Esophagus squamous epithelium (tissue), 5 donors: Measurements from ENCODE around the gene KAT6B. TPM values are rescaled to one million over a fixed set of nuclear protein-coding genes. Genes with fewer than 3 reads are reported as not detected.

Source experiments
- DNase-seq: peaks from one replicate; lab custom pipeline; 2025; lab: John Stamatoyannopoulos, UW
- H3K27ac ChIP-seq, 4 donors: fragments of 200-600 bp; sonication (generic); one replicate each; pipeline ENCODE4 v1.5.1; 2016 to 2019; ENCODE audit warnings: mild to moderate bottlenecking in 1 of 4
- H3K27me3 ChIP-seq, 4 donors: fragments of 200-600 bp; sonication (generic); 1 replicate in 3 of 4; 2 replicates in 1 of 4; pipeline versions ENCODE4 v1.5.1 to v1.6.0; 2017 to 2021; ENCODE audit warnings: antibody characterized with exemption in 1 of 4
- H3K36me3 ChIP-seq, 3 donors: fragments of 200-600 bp; sonication (generic); one replicate each; pipeline ENCODE4 v1.5.1; 2016 to 2019
- H3K4me1 ChIP-seq, 3 donors: fragments of 200-600 bp; sonication (generic); one replicate each; pipeline ENCODE4 v1.5.1; 2017 to 2019
- H3K4me3 ChIP-seq, 4 donors: fragments of 200-600 bp; sonication (generic); 1 replicate in 3 of 4; 2 replicates in 1 of 4; pipeline ENCODE4 v1.5.1; 2016 to 2019; ENCODE audit warnings: mild to moderate bottlenecking in 2 of 4, moderate library complexity in 1 of 4
- H3K9me3 ChIP-seq, 3 donors: fragments of 200-600 bp; sonication (generic); one replicate each; pipeline ENCODE4 v1.5.1; 2016 to 2019
- POLR2A ChIP-seq, 4 donors: fragments of 450-650 bp; IDR thresholded peaks; one replicate each; pipeline ENCODE4 v1.6.1; 2017; ENCODE audit warnings: antibody characterized with exemption in 4 of 4, mild to moderate bottlenecking in 4 of 4, moderate library complexity in 3 of 4
- WGBS, 2 donors: methylation state at CpG; one replicate each; pipeline ENCODE4 v1.1.5; 2018; 5-methylcytosine and 5-hydroxymethylcytosine counted together
- intact Hi-C: fragments of 100-400 bp; cut with DNase I; formaldehyde crosslinking; loops from one replicate; pipeline ENCODE4 v1.15.0; 2022
- total RNA-seq, 4 donors: library from RNA; depleted of rRNA; stranded (reverse); fragments of >200 nt; gene quantifications; one replicate each; pipeline ENCODE4 v1.1.0, GENCODE V29; 2016
- TF ChIP-seq, protein P1 (sequence below), 6 experiments: fragments of 450-650 bp in 4 of 6; fragments of 200-600 bp in 2 of 6; sonication (generic) in 2 of 6; IDR thresholded peaks; one replicate each; pipeline ENCODE4 v1.5.1; 2016 to 2019; ENCODE audit warnings: antibody characterized with exemption in 6 of 6, mild to moderate bottlenecking in 4 of 6, moderate library complexity in 4 of 6
- donor health status: DM: yes; HTN: yes; CAD: no.

KAT6B gene
- total RNA-seq, 4 donors from 2014 or later = 13.1 to 48.8 (median 22.4) TPM

DNA sequence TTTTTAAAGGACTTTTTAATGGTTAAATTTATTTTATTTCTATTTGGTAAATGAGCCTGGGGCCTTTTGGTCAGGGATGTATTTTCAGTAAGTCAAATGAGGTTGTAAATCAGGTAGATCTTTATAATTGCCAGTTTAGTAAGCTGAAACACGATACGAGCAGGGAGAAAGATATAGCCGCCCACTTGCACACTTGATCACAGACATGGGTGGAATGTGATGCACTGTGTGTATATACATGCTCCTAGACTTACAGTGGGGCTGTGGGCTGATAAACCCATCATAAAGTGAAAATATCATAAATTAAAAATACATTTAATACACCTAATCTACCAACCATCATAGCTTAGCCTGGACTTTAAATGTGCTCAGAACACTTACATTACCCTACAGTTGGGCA is 165.7 kb downstream of the KAT6B start:
- Histone ChIP-seq H3K27me3 (no peaks in the 10 kb centered on the region), H3K27ac (no peak overlapping the region), H3K36me3 (peaks cover 0 to 82% (median 0%) of the 10 kb centered on the region in 3 donors), H3K4me3 (no peak overlapping the region), H3K4me1 (peaks cover 0 to 25% (median 3%) of the 10 kb centered on the region in 3 donors), H3K9me3 (no peaks in the 10 kb centered on the region)
- WGBS, 2 donors = 97 to 100% methylated on average over 3 of the region's 3 CpGs
- intact Hi-C loops = no loop called here
- TF ChIP-seq, protein P1, sequence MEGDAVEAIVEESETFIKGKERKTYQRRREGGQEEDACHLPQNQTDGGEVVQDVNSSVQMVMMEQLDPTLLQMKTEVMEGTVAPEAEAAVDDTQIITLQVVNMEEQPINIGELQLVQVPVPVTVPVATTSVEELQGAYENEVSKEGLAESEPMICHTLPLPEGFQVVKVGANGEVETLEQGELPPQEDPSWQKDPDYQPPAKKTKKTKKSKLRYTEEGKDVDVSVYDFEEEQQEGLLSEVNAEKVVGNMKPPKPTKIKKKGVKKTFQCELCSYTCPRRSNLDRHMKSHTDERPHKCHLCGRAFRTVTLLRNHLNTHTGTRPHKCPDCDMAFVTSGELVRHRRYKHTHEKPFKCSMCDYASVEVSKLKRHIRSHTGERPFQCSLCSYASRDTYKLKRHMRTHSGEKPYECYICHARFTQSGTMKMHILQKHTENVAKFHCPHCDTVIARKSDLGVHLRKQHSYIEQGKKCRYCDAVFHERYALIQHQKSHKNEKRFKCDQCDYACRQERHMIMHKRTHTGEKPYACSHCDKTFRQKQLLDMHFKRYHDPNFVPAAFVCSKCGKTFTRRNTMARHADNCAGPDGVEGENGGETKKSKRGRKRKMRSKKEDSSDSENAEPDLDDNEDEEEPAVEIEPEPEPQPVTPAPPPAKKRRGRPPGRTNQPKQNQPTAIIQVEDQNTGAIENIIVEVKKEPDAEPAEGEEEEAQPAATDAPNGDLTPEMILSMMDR (IDR thresholded peaks at IDR 0.05) = no peak
- no peak for TF ChIP-seq POLR2A (IDR thresholded peaks at IDR 0.05)
- DNase-seq = no peak

DNA sequence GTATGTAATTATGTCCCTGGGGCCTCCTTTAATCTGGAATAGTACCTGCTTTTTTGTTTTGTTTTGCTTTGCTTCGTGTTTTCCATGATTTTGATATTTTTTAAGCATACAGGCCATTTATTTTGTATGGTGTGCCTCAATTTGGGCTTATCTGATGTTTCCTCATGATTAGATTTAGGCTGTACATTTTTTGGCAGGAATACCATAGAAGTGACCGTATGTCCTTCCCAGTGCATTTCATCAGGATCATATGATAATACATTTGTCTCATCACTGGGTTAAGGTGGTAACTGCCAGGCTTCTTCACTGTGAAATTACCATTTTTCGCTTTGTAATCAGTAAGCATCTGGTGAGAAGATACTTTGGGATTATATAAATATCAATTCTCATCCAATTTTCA is 167.2 kb downstream of the KAT6B start:
- no peak overlapping the region for H3K27ac ChIP-seq
- 89 to 94% methylated on average over 3 of the region's 3 CpGs for WGBS, 2 donors

DNA sequence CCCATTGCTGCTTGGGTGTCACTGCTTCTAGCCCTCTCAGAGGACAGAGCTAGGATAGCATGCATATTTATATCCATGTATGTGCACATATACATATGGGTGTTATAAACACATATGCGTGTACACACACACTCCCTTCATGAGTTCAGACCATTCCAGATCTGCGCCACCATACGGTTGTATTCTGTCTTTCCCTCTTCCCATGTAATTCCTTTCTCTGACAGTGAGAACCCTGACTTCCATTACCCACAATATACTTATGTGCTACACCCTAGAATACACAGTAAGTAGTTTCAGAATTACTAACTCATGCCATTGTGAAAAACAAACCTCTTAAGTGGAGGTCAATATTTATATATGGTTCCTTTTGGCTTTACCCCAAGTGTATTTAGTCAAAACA is 168.5 kb downstream of the KAT6B start:
- DNase-seq = no peak
- H3K9me3 ChIP-seq = no peaks in the 10 kb centered on the region
- TF ChIP-seq, protein P1 (IDR thresholded peaks at IDR 0.05) = no peak
- TF ChIP-seq POLR2A (IDR thresholded peaks at IDR 0.05) = no peak
- no peaks in the 10 kb centered on the region for H3K27me3 ChIP-seq
- H3K4me1 ChIP-seq = no peaks in the 10 kb centered on the region
- 90 to 93% methylated on average over 3 of the region's 3 CpGs for WGBS, 2 donors
- peaks cover 0 to 90% (median 0%) of the 10 kb centered on the region in 3 donors for H3K36me3 ChIP-seq
- no peak overlapping the region for H3K27ac ChIP-seq
- intact Hi-C loops = no loop called here
- no peak overlapping the region for H3K4me3 ChIP-seq

More for the DNA sequence above, 167.2 kb downstream of the KAT6B start:
- Histone ChIP-seq H3K4me3 (no peak overlapping the region), H3K4me1 (peaks cover 0 to 9% (median 1%) of the 10 kb centered on the region in 3 donors), H3K36me3 (peaks cover 0 to 90% (median 0%) of the 10 kb centered on the region in 3 donors), H3K27me3 (no peaks in the 10 kb centered on the region), H3K9me3 (no peaks in the 10 kb centered on the region)
- intact Hi-C loops = no loop called here
- no peak for DNase-seq
- TF ChIP-seq POLR2A (IDR thresholded peaks at IDR 0.05) = no peak
- TF ChIP-seq, protein P1 (IDR thresholded peaks at IDR 0.05) = no peak

DNA sequence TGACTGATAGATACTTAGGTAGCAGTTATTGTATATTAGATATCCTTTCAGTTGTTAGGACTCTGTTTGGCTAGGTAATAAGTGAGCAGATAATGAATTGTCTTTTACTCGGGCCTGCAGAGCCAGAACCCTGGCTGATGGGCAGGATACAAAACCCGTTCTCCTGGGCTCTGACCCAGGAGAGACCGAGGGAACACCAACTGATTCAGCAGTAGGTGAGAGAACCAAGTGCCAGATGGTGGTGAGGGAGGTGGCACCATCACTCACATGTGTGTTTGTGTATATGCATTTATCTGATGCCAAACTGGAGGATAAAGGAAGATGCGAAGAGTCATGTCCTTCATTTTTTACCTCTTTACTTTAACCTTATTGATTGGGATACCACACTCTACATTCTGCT is 169.4 kb downstream of the KAT6B start:
- H3K9me3 ChIP-seq = no peaks in the 10 kb centered on the region
- H3K36me3 ChIP-seq = peaks cover 0 to 92% (median 0%) of the 10 kb centered on the region in 3 donors
- H3K4me1 ChIP-seq = no peaks in the 10 kb centered on the region
- no peak overlapping the region for H3K27ac ChIP-seq
- no peaks in the 10 kb centered on the region for H3K27me3 ChIP-seq
- DNase-seq = no peak
- no peak overlapping the region for H3K4me3 ChIP-seq
- intact Hi-C loops = no loop called here
- 90 to 91% methylated on average over 4 of the region's 4 CpGs for WGBS, 2 donors
- TF ChIP-seq, protein P1 (IDR thresholded peaks at IDR 0.05) = no peak
- TF ChIP-seq POLR2A (IDR thresholded peaks at IDR 0.05) = no peak

DNA sequence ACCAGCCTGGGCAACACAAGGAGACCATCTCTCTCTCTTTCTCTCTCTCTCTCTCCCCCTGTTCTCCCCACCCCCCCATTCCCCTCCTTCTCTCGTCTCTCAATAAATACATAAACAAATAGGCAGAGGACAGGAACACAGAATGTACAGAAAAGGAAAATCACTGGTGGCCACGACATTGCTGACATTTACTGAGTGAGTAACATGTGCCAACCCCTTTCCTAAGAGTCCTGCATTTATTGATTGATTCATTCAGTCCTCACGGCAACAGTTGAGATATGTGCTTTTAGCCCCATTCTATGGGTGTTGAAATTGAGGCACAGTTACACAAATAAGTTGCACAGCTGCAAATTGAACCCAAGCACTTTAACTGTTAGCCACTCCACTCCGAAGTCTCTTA is 170.8 kb downstream of the KAT6B start:
- 86 to 88% methylated on average over 4 of the region's 4 CpGs for WGBS, 2 donors
- H3K4me3 ChIP-seq = no peak overlapping the region
- H3K36me3 ChIP-seq = peaks cover 0 to 93% (median 0%) of the 10 kb centered on the region in 3 donors
- intact Hi-C loops = no loop called here
- H3K27ac ChIP-seq = no peak overlapping the region
- DNase-seq = no peak
- TF ChIP-seq POLR2A (IDR thresholded peaks at IDR 0.05) = no peak
- TF ChIP-seq, protein P1 (IDR thresholded peaks at IDR 0.05) = no peak
- no peaks in the 10 kb centered on the region for H3K4me1 ChIP-seq
- no peaks in the 10 kb centered on the region for H3K9me3 ChIP-seq
- no peaks in the 10 kb centered on the region for H3K27me3 ChIP-seq
